ENCODE measurements around the gene RAB18.

GRCh38 chr10:27470885-27471284 is 33.2 kb upstream of the RAB18 start:
- TF ChIP-seq CTCF (IDR thresholded peaks at IDR 0.05) (no peak), POLR2A (IDR thresholded peaks at IDR 0.05) (no peak)

All from right lobe of liver (tissue), 4 donors.